Left hindlimb (tissue), 1 donor: ENCODE results near the gene FOXC2.

Experiments used
- DNase-seq: peaks from one replicate; pipeline ENCODE4 v3.0.0-alpha.2; 2018

FOXC2 gene

DNA sequence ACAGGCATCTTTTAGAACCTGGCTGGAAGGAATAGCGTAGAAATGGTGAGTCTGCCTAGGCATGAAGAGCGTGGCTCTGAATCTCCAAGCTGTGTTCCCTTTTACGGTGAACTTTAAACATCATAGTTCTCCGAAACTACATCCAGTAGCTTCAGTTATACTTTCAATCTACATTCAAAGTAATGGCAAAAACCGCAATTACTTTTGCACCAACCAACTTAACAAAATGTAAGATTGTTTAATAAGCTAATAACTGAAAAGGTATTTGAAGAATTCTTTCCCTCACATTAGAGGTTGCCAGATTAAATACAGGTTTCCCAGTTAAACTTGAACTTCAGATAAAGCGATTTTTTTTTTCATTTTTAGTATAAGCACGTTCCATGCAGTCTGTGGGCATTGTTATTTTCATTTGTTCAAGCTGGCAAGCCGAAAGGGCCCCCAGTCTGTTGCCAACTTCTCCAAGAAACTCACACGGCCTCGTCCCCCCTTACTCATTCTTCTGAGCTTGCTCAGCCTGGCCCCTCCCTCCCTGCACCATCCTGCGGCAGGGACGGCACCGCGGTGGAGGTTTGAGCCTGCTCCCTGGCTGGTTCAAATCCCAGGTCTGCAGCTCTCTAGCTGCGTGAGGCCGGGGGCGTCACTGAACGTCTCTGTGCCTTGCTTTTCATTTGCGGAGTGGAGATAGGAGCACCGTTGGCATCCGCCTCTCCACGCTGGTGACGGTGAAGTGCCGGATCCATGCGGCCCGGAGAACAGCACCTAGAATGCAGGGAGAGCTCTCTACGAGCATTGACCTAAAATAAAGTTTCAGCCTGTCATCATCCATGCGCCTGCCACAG lies 8.1 kb upstream of the FOXC2 start:
- DNase-seq: no peak

DNA sequence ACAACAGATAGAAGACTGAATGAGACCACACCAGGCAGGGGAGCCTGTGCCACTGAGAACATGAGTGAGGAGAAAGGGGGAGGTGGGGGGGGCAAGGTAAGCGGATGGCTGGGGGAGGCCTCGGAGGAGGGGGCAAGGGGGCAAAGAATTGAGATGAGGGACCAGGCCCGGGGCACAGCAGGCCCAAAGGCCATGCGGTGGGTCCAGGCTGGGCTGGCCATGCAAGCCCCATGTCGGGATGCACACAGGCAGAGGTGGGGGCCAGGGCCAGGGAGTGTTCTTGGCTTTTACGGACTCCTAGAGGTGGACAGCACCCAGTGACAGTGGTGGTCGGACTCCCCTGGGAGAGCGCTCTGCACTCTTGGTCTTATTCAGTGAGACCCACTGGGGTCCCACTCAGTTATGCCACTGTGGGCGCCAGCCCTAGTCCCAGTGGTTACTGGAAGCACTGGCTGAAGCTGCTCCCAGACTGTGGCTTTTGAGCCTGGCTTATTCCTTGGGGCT lies 6.8 kb upstream of the FOXC2 start:
- DNase-seq: no peak

DNA sequence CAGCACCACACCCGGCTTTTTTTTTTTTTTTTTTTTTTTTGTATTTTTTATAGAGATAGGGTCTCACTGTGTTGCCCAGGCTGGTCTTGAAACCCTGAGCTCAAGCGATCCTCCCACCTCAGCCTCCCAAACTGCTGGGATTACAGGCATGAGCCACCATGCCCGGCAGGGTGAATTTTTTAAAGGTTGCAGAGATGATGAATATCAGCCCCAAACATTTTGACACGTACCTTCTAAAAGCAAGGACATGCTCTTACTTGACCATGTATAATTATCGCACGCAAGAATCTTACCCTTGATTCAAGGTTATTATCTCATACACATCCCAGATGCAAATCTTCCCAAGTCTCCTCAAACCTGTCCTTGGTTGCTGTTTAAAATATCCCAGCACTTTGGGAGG lies 4.3 kb upstream of the FOXC2 start:
- DNase-seq: no peak

DNA sequence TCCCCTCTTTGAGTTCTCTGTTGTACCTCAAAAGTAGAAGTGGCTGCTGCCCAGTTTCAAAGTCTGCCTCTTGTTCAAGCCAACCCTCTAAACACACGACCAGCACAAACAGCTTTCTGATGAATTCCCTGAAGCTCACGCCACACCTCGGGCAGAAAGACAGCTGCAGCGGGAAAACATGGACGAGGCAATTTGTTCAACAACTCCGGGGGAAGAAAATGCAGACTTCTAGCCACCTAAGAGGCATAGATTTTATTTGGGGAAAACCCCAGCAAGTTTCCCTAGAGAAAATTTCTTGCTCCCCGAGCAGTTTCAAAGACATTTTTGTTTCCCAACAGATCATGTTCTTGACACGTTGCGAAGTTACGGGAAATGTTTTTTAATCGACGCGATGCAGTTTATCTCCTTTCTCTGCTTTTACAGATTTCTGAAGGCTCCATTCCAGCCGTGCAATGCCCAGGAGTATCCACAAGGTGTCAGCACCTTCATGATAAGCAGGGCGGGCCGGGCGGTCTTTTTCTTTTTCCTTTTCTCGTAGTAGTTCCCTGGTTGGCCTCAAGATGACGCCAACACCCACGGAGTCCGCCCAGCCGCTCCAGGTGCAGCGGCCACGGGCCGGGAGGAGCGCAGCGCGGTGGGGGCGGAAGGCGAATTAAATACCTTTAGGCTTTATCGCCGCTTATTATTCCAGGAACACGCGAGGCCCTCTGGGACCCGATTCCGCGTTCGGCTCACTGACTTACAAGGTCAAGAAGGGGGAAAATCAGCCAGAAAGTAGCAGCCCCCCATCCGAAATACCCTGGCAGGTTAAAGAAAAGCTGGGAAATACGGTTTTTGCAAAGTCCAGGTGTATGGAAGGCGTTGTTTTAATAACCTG lies 2.9 kb upstream of the FOXC2 start:
- peak; percentile 88 for DNase-seq

DNA sequence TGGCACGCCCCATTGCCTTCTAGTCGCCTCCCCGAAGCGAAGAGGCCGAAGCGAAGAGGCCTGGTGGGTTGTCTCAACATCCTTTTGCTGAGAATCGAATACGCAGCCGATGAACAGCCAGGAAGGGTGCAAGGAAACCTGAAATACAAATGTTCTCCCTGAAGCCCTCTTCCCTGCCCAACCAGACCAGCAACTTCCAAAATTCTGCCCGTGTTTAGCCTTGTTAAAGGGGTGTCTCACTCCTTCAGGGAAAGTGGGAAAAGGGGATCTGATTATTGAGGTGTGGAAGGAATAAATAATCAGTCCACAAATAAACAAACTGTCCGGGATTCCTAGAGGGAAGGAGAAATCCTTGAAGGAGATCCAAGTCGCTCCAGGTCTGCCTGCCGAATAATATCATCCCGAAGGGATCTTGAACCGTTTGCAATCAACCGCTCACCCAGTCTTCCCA lies 1.4 kb upstream of the FOXC2 start:
- DNase-seq: no peak

DNA sequence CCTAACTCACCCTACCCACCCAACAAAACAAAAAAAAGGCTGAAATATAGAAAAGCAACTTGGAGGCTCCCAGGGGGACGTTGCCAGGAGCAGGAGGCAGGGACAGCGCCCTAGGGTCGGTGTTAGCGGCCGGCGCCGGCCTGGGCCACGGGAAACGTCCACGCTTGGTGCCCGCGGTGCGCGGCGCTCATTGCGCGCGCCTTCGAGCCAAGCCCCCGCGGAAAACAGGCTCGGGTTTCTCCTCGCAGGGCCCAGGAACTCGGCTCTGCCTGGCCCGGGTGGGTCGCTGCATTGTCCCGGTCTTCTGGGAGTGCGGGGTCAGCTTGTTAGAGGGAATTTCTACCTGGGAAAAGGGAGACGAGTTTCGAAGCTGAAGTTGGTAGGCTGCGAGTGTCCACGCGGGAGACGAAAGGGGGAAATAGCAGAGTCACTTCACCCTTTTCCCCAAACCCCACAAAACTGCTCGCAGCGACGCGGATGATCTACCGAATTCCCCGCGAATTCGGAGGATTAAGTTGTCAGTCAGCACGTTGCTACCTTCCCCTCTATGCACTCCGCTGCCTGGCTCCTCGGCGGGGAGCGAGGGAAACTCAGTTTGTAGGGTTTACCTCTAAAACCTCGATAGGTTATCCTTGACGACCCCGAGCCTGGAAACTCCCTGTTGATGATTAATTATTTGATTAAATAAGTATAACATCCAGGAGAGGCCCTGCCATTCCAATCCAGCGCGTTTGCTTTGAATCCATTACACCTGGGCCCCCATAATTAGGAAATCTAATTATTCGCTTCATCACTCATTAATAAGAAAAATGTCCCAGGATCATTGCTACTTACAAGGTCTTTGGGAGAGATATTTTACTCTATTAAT lies 751 bp upstream of the FOXC2 start:
- no peak for DNase-seq

DNA sequence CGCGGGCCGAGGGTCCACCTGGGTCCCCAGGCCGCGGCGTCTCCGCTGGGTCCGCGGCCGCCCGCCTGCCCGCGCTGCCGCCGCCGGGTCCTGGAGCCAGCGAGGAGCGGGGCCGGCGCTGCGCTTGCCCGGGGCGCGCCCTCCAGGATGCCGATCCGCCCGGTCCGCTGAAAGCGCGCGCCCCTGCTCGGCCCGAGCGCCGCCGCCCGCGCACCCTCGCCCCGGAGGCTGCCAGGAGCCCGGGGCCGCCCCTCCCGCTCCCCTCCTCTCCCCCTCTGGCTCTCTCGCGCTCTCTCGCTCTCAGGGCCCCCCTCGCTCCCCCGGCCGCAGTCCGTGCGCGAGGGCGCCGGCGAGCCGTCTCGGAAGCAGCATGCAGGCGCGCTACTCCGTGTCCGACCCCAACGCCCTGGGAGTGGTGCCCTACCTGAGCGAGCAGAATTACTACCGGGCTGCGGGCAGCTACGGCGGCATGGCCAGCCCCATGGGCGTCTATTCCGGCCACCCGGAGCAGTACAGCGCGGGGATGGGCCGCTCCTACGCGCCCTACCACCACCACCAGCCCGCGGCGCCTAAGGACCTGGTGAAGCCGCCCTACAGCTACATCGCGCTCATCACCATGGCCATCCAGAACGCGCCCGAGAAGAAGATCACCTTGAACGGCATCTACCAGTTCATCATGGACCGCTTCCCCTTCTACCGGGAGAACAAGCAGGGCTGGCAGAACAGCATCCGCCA lies 504 bp downstream of the FOXC2 start:
- peak; percentile 62 for DNase-seq

DNA sequence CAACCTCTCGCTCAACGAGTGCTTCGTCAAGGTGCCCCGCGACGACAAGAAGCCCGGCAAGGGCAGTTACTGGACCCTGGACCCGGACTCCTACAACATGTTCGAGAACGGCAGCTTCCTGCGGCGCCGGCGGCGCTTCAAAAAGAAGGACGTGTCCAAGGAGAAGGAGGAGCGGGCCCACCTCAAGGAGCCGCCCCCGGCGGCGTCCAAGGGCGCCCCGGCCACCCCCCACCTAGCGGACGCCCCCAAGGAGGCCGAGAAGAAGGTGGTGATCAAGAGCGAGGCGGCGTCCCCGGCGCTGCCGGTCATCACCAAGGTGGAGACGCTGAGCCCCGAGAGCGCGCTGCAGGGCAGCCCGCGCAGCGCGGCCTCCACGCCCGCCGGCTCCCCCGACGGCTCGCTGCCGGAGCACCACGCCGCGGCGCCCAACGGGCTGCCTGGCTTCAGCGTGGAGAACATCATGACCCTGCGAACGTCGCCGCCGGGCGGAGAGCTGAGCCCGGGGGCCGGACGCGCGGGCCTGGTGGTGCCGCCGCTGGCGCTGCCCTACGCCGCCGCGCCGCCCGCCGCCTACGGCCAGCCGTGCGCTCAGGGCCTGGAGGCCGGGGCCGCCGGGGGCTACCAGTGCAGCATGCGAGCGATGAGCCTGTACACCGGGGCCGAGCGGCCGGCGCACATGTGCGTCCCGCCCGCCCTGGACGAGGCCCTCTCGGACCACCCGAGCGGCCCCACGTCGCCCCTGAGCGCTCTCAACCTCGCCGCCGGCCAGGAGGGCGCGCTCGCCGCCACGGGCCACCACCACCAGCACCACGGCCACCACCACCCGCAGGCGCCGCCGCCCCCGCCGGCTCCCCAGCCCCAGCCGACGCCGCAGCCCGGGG lies 1.3 kb downstream of the FOXC2 start:
- DNase-seq: no peak

DNA sequence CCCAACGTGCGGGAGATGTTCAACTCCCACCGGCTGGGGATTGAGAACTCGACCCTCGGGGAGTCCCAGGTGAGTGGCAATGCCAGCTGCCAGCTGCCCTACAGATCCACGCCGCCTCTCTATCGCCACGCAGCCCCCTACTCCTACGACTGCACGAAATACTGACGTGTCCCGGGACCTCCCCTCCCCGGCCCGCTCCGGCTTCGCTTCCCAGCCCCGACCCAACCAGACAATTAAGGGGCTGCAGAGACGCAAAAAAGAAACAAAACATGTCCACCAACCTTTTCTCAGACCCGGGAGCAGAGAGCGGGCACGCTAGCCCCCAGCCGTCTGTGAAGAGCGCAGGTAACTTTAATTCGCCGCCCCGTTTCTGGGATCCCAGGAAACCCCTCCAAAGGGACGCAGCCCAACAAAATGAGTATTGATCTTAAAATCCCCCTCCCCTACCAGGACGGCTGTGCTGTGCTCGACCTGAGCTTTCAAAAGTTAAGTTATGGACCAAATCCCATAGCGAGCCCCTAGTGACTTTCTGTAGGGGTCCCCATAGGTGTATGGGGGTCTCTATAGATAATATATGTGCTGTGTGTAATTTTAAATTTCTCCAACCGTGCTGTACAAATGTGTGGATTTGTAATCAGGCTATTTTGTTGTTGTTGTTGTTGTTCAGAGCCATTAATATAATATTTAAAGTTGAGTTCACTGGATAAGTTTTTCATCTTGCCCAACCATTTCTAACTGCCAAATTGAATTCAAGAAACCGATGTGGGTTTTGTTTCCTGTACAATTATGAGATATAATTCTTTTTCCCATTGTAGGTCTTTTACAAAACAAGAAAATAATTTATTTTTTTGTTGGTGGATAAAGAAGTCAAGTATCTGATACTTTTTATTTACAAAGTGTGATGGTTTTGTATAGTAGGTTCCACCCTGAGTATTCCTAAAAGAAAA lies 2.3 kb downstream of the FOXC2 start:
- no peak for DNase-seq

DNA sequence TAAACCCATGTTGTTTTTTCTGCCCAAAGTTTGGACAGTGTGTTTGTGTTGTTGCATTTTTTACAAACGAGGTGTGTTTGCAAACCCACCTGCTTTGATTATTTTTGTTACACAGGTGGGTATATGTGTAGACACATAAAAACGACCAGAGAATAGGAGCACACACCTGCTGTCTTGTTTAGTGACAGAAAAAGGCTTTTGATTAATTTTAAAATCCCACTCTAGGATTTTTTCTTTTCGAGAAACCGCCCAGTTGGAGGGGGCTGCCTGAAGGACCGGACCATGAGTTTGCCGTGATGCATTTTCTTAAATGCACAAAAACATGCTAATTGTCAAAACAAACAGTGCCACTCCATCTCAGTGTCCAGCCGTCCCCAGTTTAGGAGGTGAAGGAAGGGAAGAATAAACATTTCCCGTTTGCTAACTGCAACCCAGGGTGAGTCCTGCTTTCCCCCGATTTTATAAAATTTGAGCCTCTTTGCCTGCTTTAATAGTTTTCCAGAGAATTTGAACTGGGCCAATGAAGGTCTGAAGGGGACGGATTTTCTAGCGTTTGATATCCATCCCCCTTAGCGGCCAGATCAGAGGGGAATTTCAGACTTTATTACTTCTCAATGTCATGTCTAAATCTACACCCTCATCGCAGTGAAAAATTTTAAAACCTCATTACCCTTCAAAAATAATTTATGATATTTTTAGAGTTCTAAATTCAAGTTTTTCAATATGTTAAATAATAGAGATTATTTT lies 3.2 kb downstream of the FOXC2 start:
- no peak for DNase-seq

DNA sequence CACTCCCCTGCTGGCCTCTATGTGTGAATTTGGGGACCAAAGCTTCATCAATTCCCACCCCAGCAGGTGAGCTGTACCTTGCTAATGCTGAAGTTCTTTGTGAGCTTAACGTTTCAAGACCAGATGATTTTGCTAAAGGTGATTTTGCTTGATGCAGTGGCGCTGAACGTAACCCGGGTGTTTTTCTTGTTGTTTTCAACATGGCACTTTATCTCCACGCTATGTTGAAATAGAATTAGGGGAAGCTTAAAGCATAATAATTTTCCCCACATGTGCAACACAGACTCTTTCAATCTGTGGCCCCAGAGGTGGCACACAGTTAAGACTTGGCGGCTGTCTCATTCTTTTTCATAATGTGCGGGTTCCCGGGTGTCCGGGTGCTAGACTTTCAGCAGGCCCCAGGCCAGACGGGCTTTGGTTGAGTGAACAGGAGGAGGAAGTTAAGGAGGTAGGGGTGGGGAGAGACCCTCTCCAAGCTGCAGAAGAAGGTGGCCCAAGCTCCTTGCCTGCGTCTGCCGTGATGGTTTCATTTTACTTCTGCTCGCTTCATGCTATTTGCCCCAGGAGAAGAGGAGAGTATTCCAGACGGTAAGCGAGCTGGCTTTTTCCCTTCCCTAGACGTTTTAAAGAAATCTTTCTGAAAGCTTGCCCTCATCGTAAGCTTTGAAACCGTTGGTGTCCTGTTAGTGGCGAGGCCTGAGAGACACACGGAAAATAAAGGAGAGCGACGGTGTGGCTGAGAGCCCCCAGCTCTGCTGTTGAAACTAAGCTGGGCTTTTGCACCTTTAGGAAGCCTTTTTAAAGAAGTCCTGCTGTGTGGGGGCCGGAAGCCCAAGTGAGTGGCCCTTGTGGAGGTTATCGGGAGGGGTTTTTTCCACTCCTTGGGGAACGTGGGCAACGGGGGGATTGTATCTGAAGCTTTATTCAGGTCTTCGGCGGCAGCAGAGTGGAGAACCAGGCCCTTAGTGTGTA lies 4.2 kb downstream of the FOXC2 start:
- DNase-seq: no peak

DNA sequence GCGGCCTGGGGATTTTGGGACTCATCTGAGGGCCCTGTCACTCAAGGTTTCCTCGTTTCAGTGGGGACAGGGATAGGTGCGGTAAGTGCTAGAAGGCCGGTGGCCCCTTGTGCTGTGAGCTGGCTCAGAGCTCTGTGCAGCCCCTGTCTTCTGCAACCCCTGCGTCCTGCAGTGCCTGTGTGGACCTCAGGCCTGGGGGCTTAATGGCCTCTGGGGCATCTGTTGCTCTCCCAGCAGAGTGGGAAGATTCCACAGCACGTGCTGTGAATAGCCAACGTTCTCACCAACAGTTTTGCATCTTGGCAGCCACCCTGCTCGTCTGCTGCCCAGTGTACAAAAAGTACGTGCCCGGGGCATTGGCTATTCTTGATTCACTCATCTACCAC lies 4.9 kb downstream of the FOXC2 start:
- no peak for DNase-seq

DNA sequence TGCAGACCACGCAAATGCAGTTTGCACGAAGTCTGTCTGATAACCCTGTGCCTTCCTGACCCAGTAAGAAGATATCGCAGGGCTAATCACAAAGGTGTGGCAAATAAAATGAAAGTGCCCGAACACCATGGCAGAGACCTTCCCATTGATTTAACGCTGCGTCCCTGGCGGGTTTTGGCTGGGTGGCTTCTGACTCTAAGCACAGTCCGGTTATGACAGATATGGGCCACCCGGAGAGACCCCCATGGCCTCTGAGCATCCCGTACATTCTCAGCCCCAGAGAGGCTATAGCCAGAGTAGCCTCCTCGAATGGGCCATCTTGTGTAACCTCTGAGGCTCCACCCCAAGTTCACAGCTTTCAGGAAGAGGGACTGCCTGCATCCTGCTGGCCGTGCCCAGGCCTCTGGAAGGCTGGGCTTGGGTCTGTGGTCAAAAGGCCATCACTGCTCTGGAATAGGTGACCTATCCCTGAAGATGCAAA lies 5.5 kb downstream of the FOXC2 start:
- DNase-seq: no peak

DNA sequence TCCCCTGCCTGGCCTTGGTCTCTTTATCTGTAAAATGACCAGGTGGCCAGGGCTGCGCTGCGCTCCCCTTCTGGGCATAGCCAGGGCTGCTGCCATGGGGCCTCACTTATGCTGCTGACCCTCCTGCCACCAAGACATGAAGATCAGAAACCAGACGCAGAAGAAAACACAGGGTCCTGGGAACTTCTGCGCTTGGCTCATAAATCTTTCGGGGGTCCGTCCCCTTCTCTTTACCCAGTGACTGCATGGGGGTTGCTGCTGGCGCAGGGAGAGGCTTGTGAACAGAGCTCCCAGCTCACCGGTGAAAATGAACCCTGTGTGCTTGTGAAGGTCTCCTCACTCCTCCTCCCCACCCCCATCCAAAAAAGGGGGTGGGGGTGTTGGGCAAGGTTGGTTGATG lies 6.0 kb downstream of the FOXC2 start:
- DNase-seq: no peak

DNA sequence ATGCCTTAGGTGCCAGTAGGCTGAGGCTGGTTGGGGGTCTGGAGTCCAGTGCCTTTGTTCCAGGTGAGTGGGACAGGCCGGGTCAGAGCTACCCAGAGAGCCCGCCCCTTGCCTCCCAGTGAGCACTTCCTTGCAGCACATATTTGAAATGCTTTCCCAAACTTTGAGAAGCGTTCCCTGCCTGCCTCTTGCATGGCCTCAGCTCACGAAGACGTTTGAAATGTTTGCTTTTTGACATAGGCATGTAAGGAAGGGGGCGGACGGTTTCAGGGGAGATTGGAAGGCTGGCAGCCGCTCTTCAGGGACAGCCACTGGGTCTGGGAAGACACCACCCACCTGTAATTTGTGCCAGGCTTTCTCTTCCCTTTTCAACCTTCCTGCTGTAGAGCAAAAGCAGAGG lies 6.6 kb downstream of the FOXC2 start:
- no peak for DNase-seq

DNA sequence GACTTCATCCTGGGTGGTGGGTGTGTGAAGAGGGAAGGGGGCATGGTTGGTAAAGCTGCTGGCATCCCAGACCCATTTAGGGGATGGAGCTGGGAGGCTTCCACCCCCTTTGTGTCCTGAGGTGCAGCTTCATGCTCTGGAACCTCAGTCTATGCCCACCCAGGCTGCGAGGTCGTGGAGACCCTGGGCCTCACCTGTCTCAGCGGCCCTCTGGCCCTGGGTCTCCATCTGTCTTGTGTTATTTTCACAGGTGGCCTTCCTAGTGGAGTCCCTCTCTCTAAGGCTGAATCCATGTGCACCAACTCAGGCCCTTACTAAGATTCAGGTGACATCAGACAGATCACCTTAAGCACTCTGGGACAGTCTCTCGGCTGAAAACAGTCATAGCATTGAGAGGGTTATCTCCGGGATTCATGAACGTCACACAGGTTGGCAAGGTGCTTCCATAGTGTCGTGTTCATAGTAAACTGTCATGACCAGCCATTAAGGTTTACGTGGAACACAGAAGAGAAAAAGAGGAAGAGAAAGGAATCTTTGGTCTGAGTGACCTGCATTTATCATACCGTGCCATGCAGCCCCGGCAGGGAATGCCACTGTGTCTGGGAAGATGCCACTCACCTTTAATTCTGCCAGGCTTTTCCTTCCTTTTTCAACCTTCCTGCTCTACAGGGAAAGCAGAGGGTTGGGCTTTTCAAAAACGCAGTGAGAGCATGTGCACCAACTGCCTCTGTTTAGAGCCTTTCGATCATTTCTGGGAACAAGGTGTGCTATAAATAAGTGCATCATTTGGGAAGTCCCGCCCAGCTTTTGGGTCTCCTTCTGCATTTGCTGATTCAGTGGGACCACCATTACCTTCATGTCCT lies 7.2 kb downstream of the FOXC2 start:
- DNase-seq: no peak

DNA sequence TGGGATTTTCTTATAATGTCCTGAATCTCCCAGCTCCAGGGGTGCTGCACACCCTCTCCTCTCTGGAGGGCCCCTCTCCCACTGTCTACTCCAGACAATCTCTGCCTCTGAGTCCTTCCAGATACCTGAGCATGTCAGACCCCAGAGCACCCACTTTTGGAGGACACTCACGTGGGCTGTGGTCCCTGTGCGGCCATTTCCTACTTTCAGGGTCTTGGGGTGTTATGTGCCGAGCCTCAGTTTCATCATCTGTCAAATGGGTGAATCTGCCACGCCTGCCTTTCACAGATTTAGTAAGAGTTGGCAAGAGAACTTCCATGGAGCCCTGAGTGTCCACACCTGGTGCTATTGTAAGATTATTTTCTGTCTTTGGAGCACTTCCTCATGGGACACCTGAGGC lies 8.0 kb downstream of the FOXC2 start:
- DNase-seq: no peak
